SK-N-MC (cell line): ENCODE results near the gene FAM174C.

Experiments
- EZH2 ChIP-seq: fragments of 200-600 bp; sonication (generic); IDR thresholded peaks from one replicate; pipeline ENCODE4 v1.6.1; 2017; ENCODE audit warnings: antibody characterized with exemption
- POLR2AphosphoS5 ChIP-seq: IDR thresholded peaks from 2 replicates; pipeline ENCODE4 v1.6.1; 2012; ENCODE audit warnings: mild to moderate bottlenecking, low read depth, low read length, borderline replicate concordance

DNA sequence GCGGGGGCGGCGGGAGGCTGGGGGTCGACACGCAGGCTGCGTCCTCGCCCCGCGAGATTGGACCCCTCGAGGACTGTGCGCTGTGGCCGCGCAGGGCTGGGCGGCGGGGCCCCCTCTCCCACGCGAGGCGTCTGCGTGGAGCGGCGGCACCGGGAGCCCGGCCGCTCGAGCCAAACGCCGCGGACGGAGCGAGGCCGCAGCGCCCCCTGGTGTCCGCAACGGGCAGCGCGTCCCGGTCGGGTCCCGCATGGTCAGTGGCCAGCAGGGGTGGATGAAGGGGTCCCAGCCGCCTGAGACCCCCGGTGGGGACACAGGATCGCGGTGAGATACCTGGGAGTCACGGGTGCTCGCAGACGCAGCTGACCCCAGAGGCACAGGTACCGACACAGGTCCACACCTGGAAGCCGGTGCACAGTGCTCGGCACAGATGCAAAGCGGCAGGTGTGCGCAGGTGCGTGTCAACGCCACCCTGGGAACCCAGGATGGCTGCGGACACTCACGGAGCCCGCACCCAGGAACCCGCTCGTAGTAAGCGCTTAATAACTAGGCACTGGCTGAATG is 8.3 kb upstream of the FAM174C start:
- TF ChIP-seq EZH2 = no peak
- no peak for TF ChIP-seq POLR2AphosphoS5
